ENCODE measurements around the gene ACTR1A. TPM values are rescaled to one million over a fixed set of nuclear protein-coding genes. Genes with fewer than 3 reads are reported as not detected.
A peak's percentile ranks its signal among the peaks of the same experiment; 100 is the strongest.

Gene ACTR1A
- total RNA-seq, 1 donor from 2014 or later = 25.5 TPM

DNA sequence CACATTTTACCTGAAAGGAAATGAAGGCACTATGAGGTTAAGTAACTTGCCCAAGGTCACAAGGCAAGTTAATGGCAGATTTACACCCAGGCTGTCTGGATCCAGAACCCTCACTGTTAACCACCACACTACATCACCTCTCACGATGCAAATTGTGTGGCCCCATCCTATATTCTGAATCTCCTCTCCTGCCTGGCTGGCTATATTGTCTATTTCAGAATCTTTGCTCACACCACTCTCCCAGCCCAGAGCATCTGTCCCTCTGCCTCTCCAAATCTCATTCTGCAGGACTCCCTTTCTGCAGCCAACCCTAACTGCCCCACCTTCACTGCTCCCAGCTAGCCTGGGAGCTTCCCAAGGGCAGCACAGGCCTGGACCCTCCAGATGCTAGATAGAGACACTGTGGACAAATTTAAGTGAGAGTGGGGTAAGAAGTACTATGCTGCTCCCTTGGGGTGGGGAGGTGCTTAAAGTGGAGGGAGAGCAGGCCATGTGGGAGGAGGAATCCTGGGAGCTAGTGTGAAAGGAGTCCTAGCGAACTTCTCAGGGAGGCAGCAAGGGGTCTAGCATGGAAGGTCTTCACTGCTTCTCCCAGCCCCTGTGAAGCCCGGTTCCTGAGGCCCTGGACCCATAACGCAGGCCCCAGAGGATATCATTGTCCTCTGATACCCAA is 70.9 kb downstream of the ACTR1A start:
- no peak for DNase-seq (ENCODE audit: low spot score)
- peak; percentile 17 for ATAC-seq

DNA sequence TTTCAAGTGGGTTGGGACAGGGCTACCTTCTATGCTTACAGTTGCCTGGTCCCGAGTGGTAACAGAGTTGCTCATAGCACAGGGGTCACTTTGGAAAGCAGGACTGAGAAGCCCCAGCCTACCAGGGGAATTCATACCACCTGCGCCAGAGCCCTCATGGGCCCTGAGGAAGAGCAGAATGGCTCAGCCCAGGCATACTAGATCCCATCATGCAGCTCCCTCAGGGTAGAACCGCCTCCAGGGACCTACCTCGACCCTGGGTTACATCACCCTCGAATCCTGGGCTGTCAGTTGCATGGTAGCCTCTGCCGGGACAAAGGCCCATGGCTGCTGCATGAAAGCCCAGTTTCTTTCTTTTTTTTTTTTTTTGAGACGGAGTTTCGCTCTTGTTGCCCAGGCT is 73.0 kb downstream of the ACTR1A start:
- DNase-seq (ENCODE audit: low spot score) (no peak), ATAC-seq (no peak)

Other genes with a start within 250 kb of the ACTR1A start
- gene NFKB2, start 107.0 kb downstream of the ACTR1A start, total RNA-seq = 9.0 TPM
- 7.0 TPM for gene PSD, start 83.9 kb downstream of the ACTR1A start, total RNA-seq
- 12.7 TPM for gene FBXL15, start 81.9 kb downstream of the ACTR1A start, total RNA-seq
- 23.4 TPM for gene CUEDC2, start 70.1 kb downstream of the ACTR1A start, total RNA-seq
- gene C10orf95, start 51.2 kb downstream of the ACTR1A start, total RNA-seq = not detected
- 6.8 TPM for gene SUFU, start 1.3 kb upstream of the ACTR1A start, total RNA-seq
- gene TRIM8, start 141.8 kb upstream of the ACTR1A start, total RNA-seq = 39.1 TPM
- 2.5 TPM for gene ARL3, start 211.7 kb upstream of the ACTR1A start, total RNA-seq
- gene SFXN2, start 211.9 kb upstream of the ACTR1A start, total RNA-seq = 25.5 TPM
- gene WBP1L, start 241.2 kb upstream of the ACTR1A start, total RNA-seq = 33.0 TPM